Breast epithelium (tissue), 3 donors: Measurements from ENCODE around the gene KCNH3.

Experiments
- CTCF ChIP-seq, 3 donors: fragments of 450-650 bp; IDR thresholded peaks; one replicate each; pipeline ENCODE4 v1.5.1; 2016 to 2017; ENCODE audit warnings: antibody characterized with exemption in 3 of 3, mild to moderate bottlenecking in 3 of 3, moderate library complexity in 3 of 3
- POLR2A ChIP-seq: fragments of 450-650 bp; IDR thresholded peaks from one replicate; pipeline ENCODE4 v1.6.1; 2016; ENCODE audit warnings: antibody characterized with exemption, mild to moderate bottlenecking, moderate library complexity

GRCh38 chr12:49496417-49497360, 42.1 kb upstream of the KCNH3 start:
- TF ChIP-seq CTCF (IDR thresholded peaks at IDR 0.05) (no peak), POLR2A (no peak)
